ENCODE measurements around the gene MYO16. TPM values are rescaled to one million over a fixed set of nuclear protein-coding genes. Genes with fewer than 3 reads are reported as not detected.

MYO16 gene
- polyA plus RNA-seq, 2 of the 4 experiments (the other 2 are of a cell fraction): 0.03 to 0.06 TPM

DNA sequence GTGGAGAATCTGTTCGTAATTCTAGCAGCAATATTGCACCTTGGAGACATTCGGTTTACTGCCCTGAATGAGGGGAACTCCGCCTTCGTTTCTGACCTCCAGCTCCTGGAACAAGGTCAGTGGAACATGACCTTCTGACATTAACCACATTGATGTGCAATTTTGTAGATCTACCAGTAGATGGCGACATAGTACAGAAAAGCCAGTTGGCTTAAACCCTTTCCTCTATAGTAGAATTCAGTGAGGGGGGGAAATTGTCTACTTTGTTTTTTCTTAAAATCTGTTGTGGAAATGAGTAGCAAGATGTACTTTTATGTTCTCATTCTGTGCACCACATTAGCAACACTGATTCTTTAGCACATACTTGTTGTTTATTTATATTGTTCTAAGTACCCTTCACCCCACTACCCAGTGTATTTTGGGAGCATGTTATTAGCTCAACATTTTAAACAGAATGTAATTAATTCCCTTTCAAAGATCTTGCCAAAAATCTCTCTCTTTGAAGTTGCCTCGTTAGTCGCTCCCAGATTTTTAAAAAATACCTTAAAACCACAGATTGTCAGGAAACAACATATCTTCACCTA, 332.2 kb downstream of the MYO16 start (continued):
- TF ChIP-seq SMC3 (IDR thresholded peaks at IDR 0.05): peak; percentile 77
- TF ChIP-seq RAD21 (conservative IDR thresholded peaks at IDR 0.05 in 1 of 2, IDR thresholded peaks at IDR 0.05 in 1 of 2): peak; percentile 89 to 93
- TF ChIP-seq KDM5A (IDR thresholded peaks at IDR 0.05): no peak
- TF ChIP-seq SREBF2 (IDR thresholded peaks at IDR 0.05): no peak
- TF ChIP-seq ZFP36 (IDR thresholded peaks at IDR 0.05; ENCODE audit: borderline replicate concordance, partially characterized antibody): no peak
- TF ChIP-seq, protein P1, sequence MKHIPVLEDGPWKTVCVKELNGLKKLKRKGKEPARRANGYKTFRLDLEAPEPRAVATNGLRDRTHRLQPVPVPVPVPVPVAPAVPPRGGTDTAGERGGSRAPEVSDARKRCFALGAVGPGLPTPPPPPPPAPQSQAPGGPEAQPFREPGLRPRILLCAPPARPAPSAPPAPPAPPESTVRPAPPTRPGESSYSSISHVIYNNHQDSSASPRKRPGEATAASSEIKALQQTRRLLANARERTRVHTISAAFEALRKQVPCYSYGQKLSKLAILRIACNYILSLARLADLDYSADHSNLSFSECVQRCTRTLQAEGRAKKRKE (CRISPR knock-in tag; IDR thresholded peaks at IDR 0.05; ENCODE audit: low read depth): no peak
- no peak for TF ChIP-seq ZNF302 (CRISPR knock-in tag; IDR thresholded peaks at IDR 0.05)
- TF ChIP-seq POLR2AphosphoS2 (conservative IDR thresholded peaks at IDR 0.05; ENCODE audit: low read length): no peak

DNA sequence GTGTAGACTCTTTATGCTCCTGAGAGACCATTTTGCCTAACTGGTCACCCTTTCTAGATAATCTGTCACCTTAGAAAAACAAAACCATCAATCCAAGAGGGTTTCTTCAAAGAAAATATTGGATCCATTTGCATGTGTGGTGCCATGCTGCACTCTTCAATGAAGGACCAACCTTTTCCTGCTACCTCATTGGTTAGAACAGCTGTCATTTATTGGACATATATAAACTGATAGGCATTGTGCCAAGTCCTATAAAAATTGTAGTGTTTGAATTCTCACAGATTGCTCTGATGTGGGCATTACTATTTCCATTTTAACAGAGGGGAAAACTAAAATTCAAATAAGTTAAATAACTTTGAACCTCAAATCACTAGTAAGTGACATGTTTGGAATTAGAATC, 333.2 kb downstream of the MYO16 start:
- ChIA-PET POLR2A (no interaction called here), CTCF (interaction anchor here (0.7 to 1.4 kb wide), 3 partner anchors 810 to 1037 kb away, joined by 3 to 4 read pairs (median 4); no protein-coding TSS in a partner anchor)
- no peak overlapping the region for H3K4me3 ChIP-seq
- H3K4me1 ChIP-seq: peaks cover 8% of the 10 kb centered on the region; the same call in 1 of the 3 replicates
- no peak overlapping the region for H3K4me2 ChIP-seq
- no peaks in the 10 kb centered on the region for H3K9me3 ChIP-seq
- DNase-seq (ENCODE audit: low read depth in 1 of 2, low spot score in 1 of 2): peak in 1 of 2 experiments; percentile 22
- no peak for FAIRE-seq
- ATAC-seq: no peak
- H3K27ac ChIP-seq: peak overlapping the region in 1 of 2 experiments; percentile 32; a peak in 1 of 6 replicates
- no peak for TF ChIP-seq TP53 (CRISPR knock-in tag; IDR thresholded peaks at IDR 0.05)

DNA sequence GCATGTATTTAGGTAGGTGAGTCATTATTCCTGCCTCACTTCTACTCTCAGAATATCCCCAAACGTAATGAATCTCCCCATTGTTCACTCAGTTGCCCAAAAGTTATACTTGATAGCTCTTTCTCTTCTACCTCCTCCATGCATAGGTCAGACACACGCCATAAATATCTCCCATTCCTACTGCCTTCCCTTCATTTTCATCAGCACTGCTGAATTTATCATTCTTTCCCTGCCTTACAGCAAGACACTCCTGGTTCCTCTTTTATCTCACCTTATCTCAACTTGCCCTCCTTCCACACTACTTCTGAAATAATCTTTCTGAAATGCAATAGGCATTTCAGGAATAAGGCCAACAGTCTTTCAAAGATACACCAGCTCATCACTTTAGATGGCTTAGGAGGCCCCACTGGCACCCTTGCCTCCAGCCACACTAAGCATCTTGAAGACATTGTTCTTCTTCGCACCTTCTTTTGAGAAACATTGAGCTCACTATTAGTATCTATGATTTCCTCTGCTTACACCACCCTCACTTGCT, 333.9 kb downstream of the MYO16 start:
- DNase-seq (ENCODE audit: low read depth in 1 of 2, low spot score in 1 of 2): no peak
- 88% methylated on average over 3 of the region's 3 CpGs for WGBS (ENCODE audit: missing lambda C conversion rate)
- TF ChIP-seq CHD2 (IDR thresholded peaks at IDR 0.05; ENCODE audit: low read length, partially characterized antibody): no peak
- TF ChIP-seq GATA3 (IDR thresholded peaks at IDR 0.05; ENCODE audit: borderline replicate concordance): no peak
- no peak for TF ChIP-seq FOSB (CRISPR knock-in tag; IDR thresholded peaks at IDR 0.05)
- TF ChIP-seq RFX5 (IDR thresholded peaks at IDR 0.05): no peak
- TF ChIP-seq EP300 (IDR thresholded peaks at IDR 0.05): no peak
- no peak for TF ChIP-seq CBX8 (IDR thresholded peaks at IDR 0.05)
- no peak for TF ChIP-seq EHF (CRISPR knock-in tag; IDR thresholded peaks at IDR 0.05)
- TF ChIP-seq, protein P2, sequence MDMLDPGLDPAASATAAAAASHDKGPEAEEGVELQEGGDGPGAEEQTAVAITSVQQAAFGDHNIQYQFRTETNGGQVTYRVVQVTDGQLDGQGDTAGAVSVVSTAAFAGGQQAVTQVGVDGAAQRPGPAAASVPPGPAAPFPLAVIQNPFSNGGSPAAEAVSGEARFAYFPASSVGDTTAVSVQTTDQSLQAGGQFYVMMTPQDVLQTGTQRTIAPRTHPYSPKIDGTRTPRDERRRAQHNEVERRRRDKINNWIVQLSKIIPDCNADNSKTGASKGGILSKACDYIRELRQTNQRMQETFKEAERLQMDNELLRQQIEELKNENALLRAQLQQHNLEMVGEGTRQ (IDR thresholded peaks at IDR 0.05): no peak
- TF ChIP-seq, protein P3, sequence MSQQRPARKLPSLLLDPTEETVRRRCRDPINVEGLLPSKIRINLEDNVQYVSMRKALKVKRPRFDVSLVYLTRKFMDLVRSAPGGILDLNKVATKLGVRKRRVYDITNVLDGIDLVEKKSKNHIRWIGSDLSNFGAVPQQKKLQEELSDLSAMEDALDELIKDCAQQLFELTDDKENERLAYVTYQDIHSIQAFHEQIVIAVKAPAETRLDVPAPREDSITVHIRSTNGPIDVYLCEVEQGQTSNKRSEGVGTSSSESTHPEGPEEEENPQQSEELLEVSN (IDR thresholded peaks at IDR 0.05; ENCODE audit: borderline replicate concordance, low read depth): no peak
- TF ChIP-seq, protein P4, sequence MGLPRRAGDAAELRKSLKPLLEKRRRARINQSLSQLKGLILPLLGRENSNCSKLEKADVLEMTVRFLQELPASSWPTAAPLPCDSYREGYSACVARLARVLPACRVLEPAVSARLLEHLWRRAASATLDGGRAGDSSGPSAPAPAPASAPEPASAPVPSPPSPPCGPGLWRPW (IDR thresholded peaks at IDR 0.05): no peak
- no peak for TF ChIP-seq HOXB13 (CRISPR knock-in tag; IDR thresholded peaks at IDR 0.05; ENCODE audit: low read depth)
- TF ChIP-seq, protein P5, sequence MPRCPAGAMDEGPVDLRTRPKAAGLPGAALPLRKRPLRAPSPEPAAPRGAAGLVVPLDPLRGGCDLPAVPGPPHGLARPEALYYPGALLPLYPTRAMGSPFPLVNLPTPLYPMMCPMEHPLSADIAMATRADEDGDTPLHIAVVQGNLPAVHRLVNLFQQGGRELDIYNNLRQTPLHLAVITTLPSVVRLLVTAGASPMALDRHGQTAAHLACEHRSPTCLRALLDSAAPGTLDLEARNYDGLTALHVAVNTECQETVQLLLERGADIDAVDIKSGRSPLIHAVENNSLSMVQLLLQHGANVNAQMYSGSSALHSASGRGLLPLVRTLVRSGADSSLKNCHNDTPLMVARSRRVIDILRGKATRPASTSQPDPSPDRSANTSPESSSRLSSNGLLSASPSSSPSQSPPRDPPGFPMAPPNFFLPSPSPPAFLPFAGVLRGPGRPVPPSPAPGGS (IDR thresholded peaks at IDR 0.05): no peak
- TF ChIP-seq TFCP2L1 (CRISPR knock-in tag; IDR thresholded peaks at IDR 0.05): no peak
- TF ChIP-seq ESRRA (IDR thresholded peaks at IDR 0.05; ENCODE audit: borderline replicate concordance, low read length): no peak
- TF ChIP-seq RARB (CRISPR knock-in tag; IDR thresholded peaks at IDR 0.05): no peak
- no peak for TF ChIP-seq BHLHE40 (IDR thresholded peaks at IDR 0.05; ENCODE audit: low read depth, low read length)
- no peak for TF ChIP-seq FOXS1 (CRISPR knock-in tag; IDR thresholded peaks at IDR 0.05)
- TF ChIP-seq CHD4 (IDR thresholded peaks at IDR 0.05; ENCODE audit: borderline replicate concordance): no peak
- ATAC-seq: no peak
- Histone ChIP-seq H3K4me1 (peaks cover 5% of the 10 kb centered on the region; the same call in 1 of the 3 replicates), H3K4me3 (no peak overlapping the region), H3K27ac (peak overlapping the region; percentile 9 to 18; a peak in 2 of 6 replicates), H3K9me3 (no peaks in the 10 kb centered on the region), H3K4me2 (no peak overlapping the region)
- POLR2A ChIA-PET: no interaction called here
- FAIRE-seq: no peak
- CTCF ChIA-PET: interaction anchor here (0.7 to 1.4 kb wide), 5 partner anchors 48 to 1145 kb away, joined by 3 to 4 read pairs (median 3); no protein-coding TSS in a partner anchor
